Bronchial epithelial cell (primary cell): ENCODE results near the gene DIRAS1. TPM values are rescaled to one million over a fixed set of nuclear protein-coding genes. Genes with fewer than 3 reads are reported as not detected.

Experiments
- DNase-seq: peaks from one replicate; pipeline ENCODE4 v3.0.0-alpha.2; 2010; ENCODE audit warnings: low read depth
- FAIRE-seq: peaks from 2 replicates; lab custom pipeline; 2011; peaks lifted over from hg19 to GRCh38; lab: Jason Lieb, UNC
- H3K27me3 ChIP-seq: 2 replicates; pipeline ENCODE4 v1.5.1; 2011; ENCODE audit warnings: low read length; ENCODE audit not compliant: control insufficient read depth, insufficient read depth
- H3K36me3 ChIP-seq: 2 replicates; pipeline ENCODE4 v1.5.1; 2011; ENCODE audit warnings: low read length; ENCODE audit not compliant: control insufficient read depth, insufficient read depth
- H3K4me3 ChIP-seq: 2 replicates; pipeline ENCODE4 v1.5.1; 2011; ENCODE audit warnings: mild to moderate bottlenecking, low read depth, low read length, control low read depth
- CTCF ChIP-seq: IDR thresholded peaks from 2 replicates; pipeline ENCODE4 v1.5.1; 2011; ENCODE audit warnings: mild to moderate bottlenecking, moderate library complexity, low read length, control low read depth, inconsistent platforms; ENCODE audit not compliant: insufficient read depth, severe bottlenecking
- total RNA-seq: library from RNA; depleted of rRNA; stranded (reverse); fragments of >200 nt; gene quantifications from 2 replicates; pipeline ENCODE4 v1.2.1, GENCODE V29; 2014

The DIRAS1 gene
- total RNA-seq = under 0.01 TPM in 2 replicates

GRCh38 chr19:2720777-2721569 lies at the start of gene DIRAS1:
Gene DIRAS1, minus strand, starts transcription at chr19:2721372. Its CDS starts 3,566 bp downstream, at chr19:2717806.
- DNase-seq (no peak), FAIRE-seq (no peak)

GRCh38 chr19:2770055-2771013 lies 49.2 kb upstream of the DIRAS1 start:
- no peak for TF ChIP-seq CTCF
- H3K27me3 ChIP-seq = no peaks in the 10 kb centered on the region
- no peak overlapping the region for H3K4me3 ChIP-seq
- H3K36me3 ChIP-seq = peaks cover 22% of the 10 kb centered on the region
- no peak for FAIRE-seq
- DNase-seq = no peak

More at GRCh38 chr19:2720777-2721569, at the start of gene DIRAS1:
- H3K4me3 ChIP-seq = no peak within 1 kb of the TSS
- peaks cover 16% of the 10 kb centered on the region for H3K27me3 ChIP-seq
- TF ChIP-seq CTCF = no peak
- no peaks in the 10 kb centered on the region for H3K36me3 ChIP-seq

GRCh38 chr19:2769218-2769617 lies 48.0 kb upstream of the DIRAS1 start:
- no peak for TF ChIP-seq CTCF
- FAIRE-seq = no peak
- DNase-seq = no peak
- Histone ChIP-seq H3K4me3 (no peak overlapping the region), H3K36me3 (peaks cover 25% of the 10 kb centered on the region), H3K27me3 (no peaks in the 10 kb centered on the region)

- FAIRE-seq (no peak), DNase-seq (no peak)
- Histone ChIP-seq H3K36me3 (peaks cover 23% of the 10 kb centered on the region), H3K27me3 (no peaks in the 10 kb centered on the region), H3K4me3 (no peak overlapping the region)
- no peak for TF ChIP-seq CTCF
These were observed 47.4 kb upstream of the DIRAS1 start for GRCh38 chr19:2768365-2769132.

- no peak for FAIRE-seq
- no peak for DNase-seq
- peaks cover 29% of the 10 kb centered on the region for H3K36me3 ChIP-seq
- no peaks in the 10 kb centered on the region for H3K27me3 ChIP-seq
- no peak for TF ChIP-seq CTCF
- H3K4me3 ChIP-seq = no peak overlapping the region
These were observed 46.5 kb upstream of the DIRAS1 start for GRCh38 chr19:2767688-2768087.
